Measurements from ENCODE around the gene TMEM81.

DNA sequence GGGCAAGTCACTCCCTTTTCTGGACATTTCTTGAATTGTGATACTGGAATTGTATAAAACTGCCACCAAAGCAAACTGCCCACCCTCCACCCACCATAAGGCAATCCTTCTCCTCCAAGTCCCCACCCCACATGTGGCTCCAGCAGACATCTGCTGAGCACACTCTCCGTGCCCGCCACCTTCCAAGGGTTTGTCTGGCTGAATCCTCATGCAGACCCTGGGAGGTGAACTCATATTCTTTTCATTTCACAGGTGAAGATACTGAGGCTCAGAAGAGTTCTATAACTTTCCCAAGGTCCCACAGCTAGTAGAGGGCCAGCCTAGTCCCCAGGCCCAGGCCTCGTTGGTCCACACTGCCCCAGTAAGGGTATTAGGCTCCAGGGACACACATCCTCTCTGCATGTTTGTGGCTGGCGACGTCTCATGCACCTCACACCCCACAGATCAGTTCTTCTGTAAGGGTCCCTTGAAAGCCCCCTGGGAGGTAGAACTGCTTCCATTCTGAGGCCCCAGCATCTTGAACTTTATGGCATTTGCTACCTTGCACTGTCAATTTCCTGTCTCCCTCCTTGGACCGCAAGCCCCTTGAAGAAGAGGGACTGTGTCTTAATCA is 27.2 kb downstream of the TMEM81 start:
- TF ChIP-seq, protein P1, sequence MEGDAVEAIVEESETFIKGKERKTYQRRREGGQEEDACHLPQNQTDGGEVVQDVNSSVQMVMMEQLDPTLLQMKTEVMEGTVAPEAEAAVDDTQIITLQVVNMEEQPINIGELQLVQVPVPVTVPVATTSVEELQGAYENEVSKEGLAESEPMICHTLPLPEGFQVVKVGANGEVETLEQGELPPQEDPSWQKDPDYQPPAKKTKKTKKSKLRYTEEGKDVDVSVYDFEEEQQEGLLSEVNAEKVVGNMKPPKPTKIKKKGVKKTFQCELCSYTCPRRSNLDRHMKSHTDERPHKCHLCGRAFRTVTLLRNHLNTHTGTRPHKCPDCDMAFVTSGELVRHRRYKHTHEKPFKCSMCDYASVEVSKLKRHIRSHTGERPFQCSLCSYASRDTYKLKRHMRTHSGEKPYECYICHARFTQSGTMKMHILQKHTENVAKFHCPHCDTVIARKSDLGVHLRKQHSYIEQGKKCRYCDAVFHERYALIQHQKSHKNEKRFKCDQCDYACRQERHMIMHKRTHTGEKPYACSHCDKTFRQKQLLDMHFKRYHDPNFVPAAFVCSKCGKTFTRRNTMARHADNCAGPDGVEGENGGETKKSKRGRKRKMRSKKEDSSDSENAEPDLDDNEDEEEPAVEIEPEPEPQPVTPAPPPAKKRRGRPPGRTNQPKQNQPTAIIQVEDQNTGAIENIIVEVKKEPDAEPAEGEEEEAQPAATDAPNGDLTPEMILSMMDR (IDR thresholded peaks at IDR 0.05) = no peak
- TF ChIP-seq POLR2AphosphoS5 (IDR thresholded peaks at IDR 0.05) = no peak
